Karpas-422 (cell line): Measurements from ENCODE around the gene TOP1. TPM values are rescaled to one million over a fixed set of nuclear protein-coding genes. Genes with fewer than 3 reads are reported as not detected.

Experiments
- DNase-seq: peaks from one replicate; pipeline ENCODE4 v3.0.0-alpha.2; 2015
- H2AFZ ChIP-seq: fragments of 200-600 bp; sonication (generic); 2 replicates; pipeline ENCODE4 v1.6.1; 2014; ENCODE audit warnings: antibody characterized with exemption, low read length, mixed read lengths
- H3K27ac ChIP-seq: fragments of 200-600 bp; sonication (generic); 2 replicates; pipeline ENCODE4 v1.5.1; 2014; ENCODE audit warnings: mild to moderate bottlenecking, low read length, moderate library complexity
- H3K27me3 ChIP-seq: fragments of 200-600 bp; sonication (generic); 2 replicates; pipeline ENCODE4 v1.6.1; 2014; ENCODE audit warnings: low read length, mixed read lengths
- H3K36me3 ChIP-seq: fragments of 200-600 bp; sonication (generic); 2 replicates; pipeline ENCODE4 v1.6.1; 2014; ENCODE audit warnings: low read length, mixed read lengths; ENCODE audit not compliant: insufficient read depth
- H3K4me1 ChIP-seq: fragments of 200-600 bp; sonication (generic); 2 replicates; pipeline ENCODE4 v1.6.1; 2014; ENCODE audit warnings: mild to moderate bottlenecking, low read length, mixed read lengths
- H3K4me2 ChIP-seq: fragments of 200-600 bp; sonication (generic); 2 replicates; pipeline ENCODE4 v1.6.1; 2014; ENCODE audit warnings: low read length, low read depth, mild to moderate bottlenecking; ENCODE audit not compliant: poor library complexity, severe bottlenecking
- H3K4me3 ChIP-seq: fragments of 200-600 bp; sonication (generic); 2 replicates; pipeline ENCODE4 v1.5.1; 2014; ENCODE audit warnings: mild to moderate bottlenecking, antibody characterized with exemption, low read length, mixed read lengths
- H3K79me2 ChIP-seq: fragments of 200-600 bp; sonication (generic); 2 replicates; pipeline ENCODE4 v1.6.1; 2014; ENCODE audit warnings: mild to moderate bottlenecking, low read length, mixed read lengths
- H3K9ac ChIP-seq: fragments of 200-600 bp; sonication (generic); 2 replicates; pipeline ENCODE4 v1.6.0; 2014; ENCODE audit warnings: low read length
- H3K9me2 ChIP-seq: fragments of 200-600 bp; sonication (generic), shearing (Covaris generic); replicated peaks from 2 replicates; pipeline ENCODE4 v1.6.0; 2014; ENCODE audit warnings: mild to moderate bottlenecking, low read length, moderate library complexity; ENCODE audit not compliant: insufficient read depth
- H3K9me3 ChIP-seq: fragments of 300-700, 200-600 bp; sonication (generic); 2 replicates; pipeline ENCODE4 v1.6.1; 2014; ENCODE audit warnings: low read length, mixed read lengths
- H4K20me1 ChIP-seq: fragments of 200-600 bp; sonication (generic); 2 replicates; pipeline ENCODE4 v1.6.1; 2014; ENCODE audit warnings: mild to moderate bottlenecking, antibody characterized with exemption, low read length, low read depth; ENCODE audit not compliant: insufficient read depth
- total RNA-seq: library from RNA; depleted of rRNA; stranded (reverse); fragments of >200 nt; shearing (Covaris generic); gene quantifications from 2 replicates; pipeline ENCODE4 v1.2.3, GENCODE V29; 2014; ENCODE audit warnings: low replicate concordance

The TOP1 gene
- total RNA-seq, 1 experiment from 2014 or later, result 101 TPM

DNA sequence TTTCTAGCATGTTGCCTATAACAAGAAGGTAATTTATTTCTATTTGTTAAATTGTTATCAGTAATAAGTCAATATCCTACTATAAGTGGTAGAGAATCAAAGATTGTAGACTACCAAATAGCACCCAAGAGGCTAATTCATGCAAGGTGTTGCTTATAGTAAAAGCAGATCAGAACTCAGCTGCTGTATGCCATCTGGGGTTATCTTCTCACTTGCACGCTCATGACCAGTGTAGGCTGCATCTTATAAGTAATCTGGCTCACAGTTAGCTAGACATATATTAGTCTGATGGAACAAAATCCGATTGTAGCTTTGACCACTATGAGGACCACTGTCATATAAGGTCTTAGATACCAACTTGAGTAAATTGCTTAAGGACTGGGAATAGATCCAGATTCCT is 17.0 kb downstream of the TOP1 start:
- Histone ChIP-seq H3K4me3 (peak overlapping the region; percentile 42), H4K20me1 (peaks cover 88% of the 10 kb centered on the region), H3K27me3 (no peaks in the 10 kb centered on the region), H3K9me3 (no peaks in the 10 kb centered on the region), H3K9me2 (no peaks in the 10 kb centered on the region), H3K79me2 (peaks cover 100% of the 10 kb centered on the region), H2AFZ (no peak overlapping the region), H3K36me3 (peaks cover 29% of the 10 kb centered on the region; the same call in 1 of the 2 replicates), H3K4me2 (peak overlapping the region; percentile 48), H3K27ac (peak overlapping the region; percentile 79), H3K9ac (peak overlapping the region; percentile 36), H3K4me1 (peaks cover 99% of the 10 kb centered on the region)
- peak; percentile 54 for DNase-seq

DNA sequence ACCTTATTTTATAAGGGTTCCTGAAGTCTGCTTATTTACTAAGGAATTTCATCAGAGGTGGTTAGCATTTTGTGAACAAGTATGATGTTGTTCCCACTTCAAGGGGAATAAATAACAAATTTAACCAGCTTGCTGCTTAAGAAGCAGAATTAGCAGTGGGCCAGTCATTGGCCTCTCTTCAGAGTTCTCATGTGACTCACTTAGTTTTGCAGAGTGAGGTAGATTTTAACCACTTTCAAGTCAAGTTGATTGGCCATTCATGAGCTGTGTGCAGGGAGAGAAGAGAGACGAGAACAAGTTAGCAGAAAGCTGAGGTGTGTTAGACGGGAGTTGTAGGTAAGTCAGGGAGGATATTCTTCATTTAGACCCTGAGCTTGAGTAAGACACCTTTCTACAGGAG is 18.1 kb downstream of the TOP1 start:
- DNase-seq, result peak; percentile 56
- Histone ChIP-seq H3K9ac (peak overlapping the region; percentile 36), H3K27ac (peak overlapping the region; percentile 79)

DNA sequence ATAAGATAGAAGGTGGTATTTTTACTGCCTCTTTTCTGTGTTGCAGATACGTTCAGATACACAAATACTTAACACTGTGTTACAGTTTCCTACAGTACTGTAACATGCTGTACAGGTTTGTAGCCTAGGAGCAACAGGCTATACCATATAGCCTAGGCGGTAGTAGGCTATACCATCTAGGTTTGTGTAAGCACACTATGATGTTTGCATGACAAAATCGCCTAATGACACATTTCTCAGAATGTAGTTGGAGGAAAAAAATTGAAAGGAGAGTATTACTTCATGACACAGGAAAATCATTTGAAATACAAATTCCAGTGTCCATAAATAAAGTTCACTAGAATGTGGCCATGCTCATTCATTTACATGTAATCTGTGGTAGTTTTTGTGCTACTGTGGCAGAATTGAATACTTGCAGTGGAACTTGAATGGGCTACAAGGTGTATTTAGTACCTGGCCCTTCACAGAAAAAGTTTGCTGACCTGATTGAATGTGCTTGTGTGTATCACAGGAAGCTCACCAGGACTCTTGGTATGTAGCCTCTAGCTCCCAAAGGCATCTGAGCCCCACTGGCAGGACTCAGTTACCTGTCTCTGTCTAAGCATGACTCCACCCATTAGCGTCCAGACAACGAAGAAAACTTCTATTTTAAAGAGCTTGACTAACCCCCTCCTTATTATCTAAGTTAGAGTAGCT is 18.8 kb downstream of the TOP1 start:
- Histone ChIP-seq H3K4me2 (peak overlapping the region; percentile 48), H2AFZ (no peak overlapping the region), H3K36me3 (peaks cover 37% of the 10 kb centered on the region; the same call in 1 of the 2 replicates), H3K9me2 (no peaks in the 10 kb centered on the region), H4K20me1 (peaks cover 91% of the 10 kb centered on the region), H3K79me2 (peaks cover 100% of the 10 kb centered on the region), H3K9ac (peak overlapping the region; percentile 36; the same call in 1 of the 2 replicates), H3K27me3 (no peaks in the 10 kb centered on the region), H3K4me1 (peaks cover 99% of the 10 kb centered on the region), H3K4me3 (peak overlapping the region; percentile 42; the same call in 1 of the 2 replicates), H3K9me3 (no peaks in the 10 kb centered on the region), H3K27ac (peak overlapping the region; percentile 79)
- peak; percentile 60 for DNase-seq

More for the DNA sequence above, 18.1 kb downstream of the TOP1 start:
- H3K9me2 ChIP-seq, result no peaks in the 10 kb centered on the region
- H3K27me3 ChIP-seq, result no peaks in the 10 kb centered on the region
- H3K9me3 ChIP-seq, result no peaks in the 10 kb centered on the region
- H3K79me2 ChIP-seq, result peaks cover 100% of the 10 kb centered on the region
- peaks cover 89% of the 10 kb centered on the region for H4K20me1 ChIP-seq
- H3K36me3 ChIP-seq, result peaks cover 33% of the 10 kb centered on the region; the same call in 1 of the 2 replicates
- peak overlapping the region; percentile 48 for H3K4me2 ChIP-seq
- H3K4me1 ChIP-seq, result peaks cover 99% of the 10 kb centered on the region
- no peak overlapping the region for H2AFZ ChIP-seq
- peak overlapping the region; percentile 42 for H3K4me3 ChIP-seq

DNA sequence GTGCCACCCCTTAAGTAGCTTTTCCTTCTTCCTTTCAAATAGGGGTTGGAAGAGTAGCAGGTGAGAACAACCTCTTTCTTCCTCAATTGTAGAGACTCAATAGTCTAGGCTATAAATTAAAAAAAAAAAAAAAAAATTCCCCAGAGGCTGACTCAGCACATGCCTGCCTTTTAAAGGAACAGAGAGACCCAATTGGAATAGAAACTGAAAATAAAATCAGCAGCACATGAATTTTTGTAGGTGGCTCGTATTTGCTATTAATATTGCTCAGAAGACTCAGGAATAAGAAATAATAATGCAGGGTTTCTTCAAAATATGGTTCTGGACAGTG is 19.3 kb downstream of the TOP1 start:
- Histone ChIP-seq H3K9ac (peak overlapping the region; percentile 9), H3K79me2 (peaks cover 100% of the 10 kb centered on the region), H3K9me2 (no peaks in the 10 kb centered on the region), H3K4me3 (peak overlapping the region; percentile 42; the same call in 1 of the 2 replicates), H3K4me2 (peak overlapping the region; percentile 48), H4K20me1 (peaks cover 93% of the 10 kb centered on the region), H2AFZ (no peak overlapping the region), H3K27ac (peak overlapping the region; percentile 79), H3K9me3 (no peaks in the 10 kb centered on the region), H3K27me3 (no peaks in the 10 kb centered on the region), H3K36me3 (peaks cover 32% of the 10 kb centered on the region; the same call in 1 of the 2 replicates), H3K4me1 (peaks cover 99% of the 10 kb centered on the region)
- peak; percentile 80 for DNase-seq

DNA sequence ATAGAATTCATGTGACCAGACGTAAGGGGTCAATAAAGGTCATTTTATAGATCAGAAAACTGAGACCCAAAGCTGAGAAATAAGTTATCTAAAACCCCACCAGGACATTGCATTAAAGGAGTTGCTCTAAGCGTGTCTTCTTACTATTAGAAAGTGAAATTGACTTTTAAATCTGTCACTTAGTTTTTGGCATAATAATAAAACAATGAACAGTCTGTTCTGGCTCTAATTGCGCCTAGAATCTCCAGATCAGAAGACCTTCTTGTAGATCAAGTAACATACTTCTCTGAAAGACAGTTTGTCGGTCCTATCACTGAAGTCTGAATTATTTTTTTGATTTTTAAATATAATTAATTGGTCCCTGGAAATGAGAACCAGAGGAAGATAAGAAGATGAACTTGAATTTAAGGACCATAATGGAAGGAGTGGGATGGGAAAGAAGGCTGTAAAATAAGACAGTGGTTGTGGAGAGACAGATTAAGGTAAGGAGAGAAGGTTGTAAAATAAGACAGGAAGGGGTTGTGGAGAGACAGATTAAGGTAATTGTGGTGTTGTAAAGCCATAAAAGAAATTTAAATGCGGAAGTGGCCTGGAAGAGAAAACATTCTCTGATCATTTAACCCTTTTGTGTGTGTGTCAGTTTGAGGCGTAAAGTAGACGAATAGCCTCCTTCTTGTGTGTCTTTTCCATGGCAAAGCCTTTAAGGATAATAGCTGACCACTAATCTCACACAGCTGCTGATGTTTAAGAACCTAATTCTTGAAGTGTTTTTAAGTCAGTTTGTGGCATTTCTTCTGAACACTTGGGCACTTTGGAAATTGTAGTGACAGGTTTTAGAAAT is 20.1 kb downstream of the TOP1 start:
- Histone ChIP-seq H2AFZ (no peak overlapping the region), H3K9me3 (no peaks in the 10 kb centered on the region), H3K9me2 (no peaks in the 10 kb centered on the region), H3K9ac (peak overlapping the region; percentile 9; the same call in 1 of the 2 replicates), H3K27me3 (no peaks in the 10 kb centered on the region), H3K79me2 (peaks cover 100% of the 10 kb centered on the region), H3K36me3 (peaks cover 33% of the 10 kb centered on the region; the same call in 1 of the 2 replicates), H4K20me1 (peaks cover 93% of the 10 kb centered on the region), H3K4me2 (peak overlapping the region; percentile 48), H3K27ac (peak overlapping the region; percentile 79), H3K4me3 (peak overlapping the region; percentile 42; the same call in 1 of the 2 replicates), H3K4me1 (peaks cover 99% of the 10 kb centered on the region)
- DNase-seq, result peak; percentile 56

DNA sequence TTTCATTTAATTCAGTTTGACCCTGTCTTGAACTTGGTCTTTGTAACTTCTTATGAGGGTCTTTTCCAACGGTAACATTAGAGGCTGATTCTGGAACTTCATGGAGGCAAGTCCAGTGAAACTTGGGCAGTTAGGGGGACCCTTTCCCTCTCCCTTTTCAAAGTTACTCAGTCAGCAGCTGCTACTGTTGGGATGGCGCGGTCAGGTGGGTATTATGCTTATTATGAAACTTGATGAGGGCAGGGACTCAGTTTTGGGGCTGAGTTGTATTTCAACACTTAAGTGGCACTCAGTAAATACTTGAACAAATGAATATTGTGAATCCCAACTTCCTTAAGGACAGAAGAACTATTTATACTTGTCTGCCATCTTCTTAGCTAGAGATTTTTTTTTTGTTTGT is 20.8 kb downstream of the TOP1 start:
- H4K20me1 ChIP-seq, result peaks cover 92% of the 10 kb centered on the region
- peak overlapping the region; percentile 48 for H3K4me2 ChIP-seq

DNA sequence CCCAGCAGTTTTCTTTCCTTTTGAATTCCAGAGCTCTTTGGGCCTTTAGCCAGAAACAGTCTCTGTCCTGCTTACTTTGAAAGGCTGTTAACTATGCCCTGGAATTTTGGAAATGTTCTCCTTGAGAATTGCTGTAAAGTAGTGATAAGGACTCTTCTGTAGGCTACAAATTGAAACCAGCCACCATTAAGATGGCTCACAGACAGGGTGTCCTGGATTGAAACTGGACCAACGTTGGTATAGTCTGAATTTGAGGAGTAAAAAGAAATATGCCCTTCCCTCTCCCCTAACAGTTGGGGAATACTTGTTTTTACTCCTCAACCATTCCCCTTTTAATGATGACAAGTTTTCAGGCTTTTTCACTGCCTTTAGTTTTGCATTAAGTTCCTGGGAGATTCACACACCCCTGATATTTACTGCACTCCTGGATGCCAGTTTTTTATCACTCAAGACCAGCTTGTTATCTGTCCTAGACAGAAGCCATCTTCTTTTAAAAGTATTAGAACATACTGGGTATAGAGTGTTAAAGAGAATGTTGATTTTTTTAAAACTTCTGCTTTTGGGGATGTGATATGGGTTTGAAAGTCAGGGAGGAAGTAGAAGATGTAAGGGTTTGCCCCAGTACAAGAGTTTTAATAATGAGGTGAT is 21.9 kb downstream of the TOP1 start:
- Histone ChIP-seq H4K20me1 (peaks cover 96% of the 10 kb centered on the region), H3K27ac (peak overlapping the region; percentile 79), H3K4me1 (peaks cover 100% of the 10 kb centered on the region), H3K9me3 (no peaks in the 10 kb centered on the region), H3K9ac (0 out of 2 replicates have a peak overlapping the region, but pooled peaks have one; percentile 4), H3K27me3 (no peaks in the 10 kb centered on the region), H3K4me3 (no peak overlapping the region), H3K9me2 (no peaks in the 10 kb centered on the region), H3K4me2 (peak overlapping the region; percentile 8), H3K79me2 (peaks cover 100% of the 10 kb centered on the region), H3K36me3 (peaks cover 44% of the 10 kb centered on the region; the same call in 1 of the 2 replicates), H2AFZ (no peak overlapping the region)
- no peak for DNase-seq

More for the DNA sequence above, 20.8 kb downstream of the TOP1 start:
- no peaks in the 10 kb centered on the region for H3K27me3 ChIP-seq
- no peak for DNase-seq
- H3K4me1 ChIP-seq, result peaks cover 99% of the 10 kb centered on the region
- no peak overlapping the region for H3K4me3 ChIP-seq
- peaks cover 36% of the 10 kb centered on the region; the same call in 1 of the 2 replicates for H3K36me3 ChIP-seq
- H3K27ac ChIP-seq, result peak overlapping the region; percentile 79
- H3K79me2 ChIP-seq, result peaks cover 100% of the 10 kb centered on the region
- H3K9me3 ChIP-seq, result no peaks in the 10 kb centered on the region
- no peak overlapping the region for H3K9ac ChIP-seq
- H3K9me2 ChIP-seq, result no peaks in the 10 kb centered on the region
- no peak overlapping the region for H2AFZ ChIP-seq
